OCI-LY7 (cell line): ENCODE results near the gene LINS1. TPM values are rescaled to one million over a fixed set of nuclear protein-coding genes. Genes with fewer than 3 reads are reported as not detected.

Experiments used
- BruUV-seq: library from RNA; stranded (reverse); fragments of 400-500 nt; replicated peaks from 2 replicates; lab custom pipeline; 2021; lab: Mats Ljungman, UMichigan
- CTCF ChIA-PET: fragments of 300-600 bp; sonication (Branson Sonifier 250); formaldehyde crosslinking; loops from one replicate; lab custom pipeline; 2022; ENCODE audit warnings: antibody characterized with exemption; ENCODE audit not compliant: unreplicated experiment; lab: Charles Lee
- POLR2A ChIA-PET: fragments of 300-600 bp; sonication (Branson Sonifier 250); formaldehyde crosslinking; loops from one replicate; lab custom pipeline; 2022; ENCODE audit warnings: antibody characterized with exemption; lab: Charles Lee
- DNase-seq: peaks from one replicate; pipeline ENCODE4 v3.0.0-alpha.2; 2015; ENCODE audit warnings: low spot score
- H2AFZ ChIP-seq: fragments of 200-600 bp; sonication (generic), shearing (Covaris generic); 2 replicates; pipeline ENCODE4 v1.6.1; 2014; ENCODE audit warnings: mild to moderate bottlenecking, antibody characterized with exemption, low read length, moderate library complexity
- H3K27ac ChIP-seq: fragments of 200-600 bp; sonication (generic); 2 replicates; pipeline ENCODE4 v1.5.1; 2014; ENCODE audit warnings: mixed run types, low read depth, mild to moderate bottlenecking, moderate library complexity, low read length, inconsistent platforms; ENCODE audit not compliant: poor library complexity, severe bottlenecking
- H3K36me3 ChIP-seq: fragments of 200-600 bp; sonication (generic); 2 replicates; pipeline ENCODE4 v1.6.1; 2014; ENCODE audit warnings: mild to moderate bottlenecking, antibody characterized with exemption, low read length, moderate library complexity, mixed read lengths; ENCODE audit not compliant: insufficient read depth
- H3K4me1 ChIP-seq: fragments of 200-600 bp; sonication (generic); 2 replicates; pipeline ENCODE4 v1.5.1; 2014; ENCODE audit warnings: mild to moderate bottlenecking, low read length; ENCODE audit not compliant: insufficient read depth, poor library complexity, severe bottlenecking
- H3K4me2 ChIP-seq: fragments of 200-600 bp; sonication (generic); 2 replicates; pipeline ENCODE4 v1.6.1; 2014; ENCODE audit warnings: mild to moderate bottlenecking, low read length
- H3K4me3 ChIP-seq: fragments of 200-600 bp; sonication (generic); 2 replicates; pipeline ENCODE4 v1.5.1; 2014; ENCODE audit warnings: mild to moderate bottlenecking, low read depth, low read length; ENCODE audit not compliant: poor library complexity, severe bottlenecking
- H3K79me2 ChIP-seq: fragments of 200-600 bp; sonication (generic); 2 replicates; pipeline ENCODE4 v1.6.1; 2016; ENCODE audit warnings: low read depth, mild to moderate bottlenecking, low read length, moderate library complexity, mixed read lengths; ENCODE audit not compliant: insufficient read depth
- H3K9me2 ChIP-seq: fragments of 200-600 bp; sonication (generic); 2 replicates; pipeline ENCODE4 v1.6.1; 2016; ENCODE audit warnings: mild to moderate bottlenecking, low read length, mixed read lengths; ENCODE audit not compliant: insufficient read depth
- H3K9me3 ChIP-seq: fragments of 200-600 bp; sonication (generic); 2 replicates; pipeline ENCODE4 v1.6.1; 2014; ENCODE audit warnings: mild to moderate bottlenecking, mixed run types, low read length, mixed read lengths
- H4K20me1 ChIP-seq: fragments of 200-600 bp; sonication (generic); 2 replicates; pipeline ENCODE4 v1.6.1; 2014; ENCODE audit warnings: mild to moderate bottlenecking, antibody characterized with exemption, low read length, moderate library complexity, mixed read lengths; ENCODE audit not compliant: insufficient read depth
- CTCF ChIP-seq: fragments of 200-600 bp; sonication (generic); conservative IDR thresholded peaks from 2 replicates; pipeline ENCODE4 v1.5.1; 2014; ENCODE audit warnings: mild to moderate bottlenecking, antibody characterized with exemption, low read length, moderate library complexity, mixed read lengths
- EZH2phosphoT487 ChIP-seq: fragments of 200-600 bp; sonication (generic); IDR thresholded peaks from 2 replicates; pipeline ENCODE4 v1.6.1; 2018; ENCODE audit warnings: low read depth, borderline replicate concordance, mild to moderate bottlenecking, mixed run types, antibody characterized with exemption, low read length, moderate library complexity, mixed read lengths
- intact Hi-C: fragments of 100-400 bp; cut with micrococcal nuclease; formaldehyde crosslinking; loops from one replicate; pipeline ENCODE4 v1.10.0; 2022; ENCODE audit not compliant: unreplicated experiment
- total RNA-seq, 2 experiments: library from RNA; depleted of rRNA in 1 of 2; stranded (reverse); fragments of >200 nt in 1 of 2; shearing (Covaris generic) in 1 of 2; gene quantifications; 2 replicates each; pipeline ENCODE4 v1.2.3, GENCODE V29; 2014 to 2022

Gene LINS1
- total RNA-seq, 2 experiments from 2014 or later: 6.6 to 14.3 TPM

- no peaks in the 10 kb centered on the region for H4K20me1 ChIP-seq
- no peaks in the 10 kb centered on the region for H3K9me2 ChIP-seq
- TF ChIP-seq CTCF (no peak), EZH2phosphoT487 (no peak)
- H3K4me3 ChIP-seq: no peak overlapping the region
- no TSS peak for BruUV-seq
- peaks cover 22% of the 10 kb centered on the region for H3K36me3 ChIP-seq
- CTCF ChIA-PET: interaction anchor here (1.4 kb wide), 1 partner anchor 11 kb away, joined by 3 read pairs; no protein-coding TSS in a partner anchor
- H3K9me3 ChIP-seq: no peaks in the 10 kb centered on the region
- no peak overlapping the region for H3K4me2 ChIP-seq
- no peak overlapping the region for H3K27ac ChIP-seq
- POLR2A ChIA-PET: no interaction called here
- intact Hi-C loops: no loop called here
- H2AFZ ChIP-seq: no peak overlapping the region
- DNase-seq: no peak
- H3K79me2 ChIP-seq: peaks cover 6% of the 10 kb centered on the region; the same call in 1 of the 2 replicates
- no peaks in the 10 kb centered on the region for H3K4me1 ChIP-seq
Measured at GRCh38 chr15:100635406-100636071, 33.6 kb upstream of the LINS1 start.

- Histone ChIP-seq H3K9me3 (no peaks in the 10 kb centered on the region), H2AFZ (no peak overlapping the region), H3K9me2 (no peaks in the 10 kb centered on the region), H3K27ac (no peak overlapping the region), H3K4me1 (no peaks in the 10 kb centered on the region), H3K4me3 (no peak overlapping the region), H4K20me1 (no peaks in the 10 kb centered on the region), H3K79me2 (no peaks in the 10 kb centered on the region), H3K36me3 (peaks cover 36% of the 10 kb centered on the region), H3K4me2 (no peak overlapping the region)
- no TSS peak for BruUV-seq
- CTCF ChIA-PET: no interaction called here
- intact Hi-C loops: no loop called here
- DNase-seq: no peak
- TF ChIP-seq CTCF: no peak
- TF ChIP-seq EZH2phosphoT487: no peak
- POLR2A ChIA-PET: no interaction called here
Measured at GRCh38 chr15:100633763-100634075, 31.7 kb upstream of the LINS1 start.

- DNase-seq: no peak
- no peaks in the 10 kb centered on the region for H3K79me2 ChIP-seq
- no peak overlapping the region for H3K27ac ChIP-seq
- no peaks in the 10 kb centered on the region for H3K9me3 ChIP-seq
- intact Hi-C loops: no loop called here
- ChIA-PET CTCF (no interaction called here), POLR2A (no interaction called here)
- peaks cover 36% of the 10 kb centered on the region for H3K36me3 ChIP-seq
- TF ChIP-seq CTCF: no peak
- no peaks in the 10 kb centered on the region for H4K20me1 ChIP-seq
- H3K4me2 ChIP-seq: no peak overlapping the region
- H3K4me3 ChIP-seq: no peak overlapping the region
- H3K9me2 ChIP-seq: no peaks in the 10 kb centered on the region
- no TSS peak for BruUV-seq
- no peaks in the 10 kb centered on the region for H3K4me1 ChIP-seq
- H2AFZ ChIP-seq: no peak overlapping the region
Measured at GRCh38 chr15:100631831-100632230, 29.8 kb upstream of the LINS1 start.
